Mucosa of descending colon (tissue), 3 donors: Measurements from ENCODE around the gene SESTD1. TPM values are rescaled to one million over a fixed set of nuclear protein-coding genes. Genes with fewer than 3 reads are reported as not detected.

ENCODE experiments used
- ATAC-seq: fragments of 200-7000 bp; cut with Tn5 transposase; one replicate; pipeline ENCODE4 v1.9.1; 2020; ENCODE audit warnings: mild to moderate bottlenecking, moderate library complexity
- DNase-seq, 3 donors: peaks; one replicate each; pipeline ENCODE4 v3.0.0-alpha.2; 2020
- H3K36me3 ChIP-seq: fragments of 200-600 bp; one replicate; pipeline ENCODE4 v1.8.0; 2021; ENCODE audit warnings: low read depth, mild to moderate bottlenecking
- H3K4me1 ChIP-seq: fragments of 200-600 bp; one replicate; pipeline ENCODE4 v1.8.0; 2021; ENCODE audit warnings: low read depth, mild to moderate bottlenecking
- H3K4me3 ChIP-seq: fragments of 200-600 bp; one replicate; pipeline ENCODE4 v1.8.0; 2021; ENCODE audit warnings: mild to moderate bottlenecking
- H3K9me3 ChIP-seq: fragments of 200-600 bp; one replicate; pipeline ENCODE4 v1.8.0; 2021; ENCODE audit warnings: mild to moderate bottlenecking
- intact Hi-C, 2 donors: fragments of 100-400 bp; cut with DNase I in 1 of 2; cut with micrococcal nuclease in 1 of 2; formaldehyde crosslinking; loops; one replicate each; pipeline versions ENCODE4 v1.11.0 to v1.11.1; 2022; cut with DNase I, micrococcal nuclease
- total RNA-seq, 3 donors: library from RNA; stranded (reverse); fragmentation: NEBNext Ultra II Directional in 2 of 3; extraction: Animal tissue kit (Norgen Biotek cat#: 25700) in 2 of 3; gene quantifications; one replicate each; pipeline versions ENCODE4 v1.2.1 to v1.2.4, GENCODE V29; 2021 to 2023
- TF ChIP-seq, protein P1 (sequence below): fragments of 200-600 bp; IDR thresholded peaks from one replicate; pipeline ENCODE4 v1.8.0; 2022; ENCODE audit warnings: antibody characterized with exemption, mild to moderate bottlenecking
- donor health status: DM: no; HTN: no; CAD: no; lungs with moderate emphysema.
- donor health status: DM: no; HTN: no; CAD: no.
- donor health status: DM: no; HTN: yes; CAD: no.

SESTD1 gene
- total RNA-seq, 3 donors from 2014 or later = 25.6 to 102 (median 44.0) TPM

DNA sequence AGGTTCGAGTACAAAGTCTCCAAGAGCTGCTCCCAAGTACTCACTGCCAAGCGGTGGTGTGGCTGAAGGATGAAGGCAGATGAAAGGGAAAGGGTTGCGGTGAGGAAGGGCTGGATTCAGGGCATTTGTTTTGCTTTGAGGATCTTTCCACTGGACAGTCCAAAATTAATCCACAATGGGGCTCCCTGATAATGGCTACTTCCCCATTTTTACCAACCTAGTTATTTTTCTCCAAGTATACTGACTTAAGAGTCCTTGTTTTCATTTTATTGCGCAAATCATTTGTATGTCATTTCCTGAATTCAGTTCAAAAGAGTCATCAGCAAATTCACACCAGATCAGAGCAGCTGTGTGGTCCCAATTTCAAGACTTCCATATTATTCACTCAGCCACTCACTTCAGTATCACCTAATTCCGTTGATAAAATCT lies 464 bp upstream of the SESTD1 start:
- Histone ChIP-seq H3K4me1 (peaks cover 4% of the 10 kb centered on the region), H3K9me3 (no peaks in the 10 kb centered on the region), H3K36me3 (no peaks in the 10 kb centered on the region), H3K4me3 (peak overlapping the region; percentile 62)
- TF ChIP-seq, protein P1, sequence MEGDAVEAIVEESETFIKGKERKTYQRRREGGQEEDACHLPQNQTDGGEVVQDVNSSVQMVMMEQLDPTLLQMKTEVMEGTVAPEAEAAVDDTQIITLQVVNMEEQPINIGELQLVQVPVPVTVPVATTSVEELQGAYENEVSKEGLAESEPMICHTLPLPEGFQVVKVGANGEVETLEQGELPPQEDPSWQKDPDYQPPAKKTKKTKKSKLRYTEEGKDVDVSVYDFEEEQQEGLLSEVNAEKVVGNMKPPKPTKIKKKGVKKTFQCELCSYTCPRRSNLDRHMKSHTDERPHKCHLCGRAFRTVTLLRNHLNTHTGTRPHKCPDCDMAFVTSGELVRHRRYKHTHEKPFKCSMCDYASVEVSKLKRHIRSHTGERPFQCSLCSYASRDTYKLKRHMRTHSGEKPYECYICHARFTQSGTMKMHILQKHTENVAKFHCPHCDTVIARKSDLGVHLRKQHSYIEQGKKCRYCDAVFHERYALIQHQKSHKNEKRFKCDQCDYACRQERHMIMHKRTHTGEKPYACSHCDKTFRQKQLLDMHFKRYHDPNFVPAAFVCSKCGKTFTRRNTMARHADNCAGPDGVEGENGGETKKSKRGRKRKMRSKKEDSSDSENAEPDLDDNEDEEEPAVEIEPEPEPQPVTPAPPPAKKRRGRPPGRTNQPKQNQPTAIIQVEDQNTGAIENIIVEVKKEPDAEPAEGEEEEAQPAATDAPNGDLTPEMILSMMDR = no peak
- peak in 1 of 3 donors; percentile 14 for DNase-seq
- no peak for ATAC-seq
- intact Hi-C loops = no loop called here

DNA sequence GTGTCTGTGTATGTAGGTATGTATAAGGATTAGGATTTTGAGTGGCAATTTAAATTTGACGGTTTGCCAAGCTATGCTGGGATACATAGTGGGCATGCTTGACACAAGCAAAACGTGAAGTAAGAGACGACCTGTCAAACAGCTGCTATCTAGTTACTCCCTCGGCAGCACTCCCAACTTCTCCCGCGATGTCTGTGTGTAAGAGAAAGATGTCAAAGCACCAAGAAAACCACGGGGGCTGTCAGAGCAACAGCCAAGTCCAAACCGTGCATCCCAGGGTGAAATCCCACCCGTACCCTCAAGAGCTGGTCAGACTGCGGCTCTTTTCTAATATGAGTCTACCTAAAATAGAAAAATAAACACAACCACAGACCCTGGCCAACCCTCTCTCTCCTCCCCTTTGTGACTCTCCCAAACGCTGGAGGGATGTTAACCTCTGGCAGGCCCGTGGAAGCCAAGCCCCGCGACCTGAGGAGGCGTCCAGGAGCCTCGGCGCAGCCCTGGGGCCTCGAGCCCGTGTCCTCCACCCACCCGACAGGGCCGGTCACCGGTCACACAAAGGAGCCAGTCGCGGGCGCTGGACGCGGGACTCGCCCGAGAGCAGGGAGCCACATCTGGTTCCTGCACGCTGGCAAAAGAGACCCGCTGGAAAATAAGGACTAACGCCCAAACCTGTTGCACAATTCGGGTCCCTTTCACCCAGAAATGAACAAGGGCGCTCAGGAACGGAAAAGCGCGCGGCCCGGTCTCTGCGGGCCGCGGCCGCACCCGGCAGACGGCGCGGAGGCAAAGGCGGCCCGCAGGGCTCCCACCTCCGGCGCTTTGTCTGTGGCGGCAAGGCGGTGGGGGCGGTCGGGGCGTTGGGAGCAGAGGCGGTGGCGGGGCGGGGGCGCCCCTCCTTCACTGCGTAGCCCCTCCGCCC lies 925 bp downstream of the SESTD1 start:
- Histone ChIP-seq H3K9me3 (no peaks in the 10 kb centered on the region), H3K36me3 (no peaks in the 10 kb centered on the region), H3K4me3 (peak overlapping the region; percentile 62), H3K4me1 (peaks cover 4% of the 10 kb centered on the region)
- TF ChIP-seq, protein P1 = no peak
- intact Hi-C loops = no loop called here
- DNase-seq (peak; percentile 56 to 71 (median 71)), ATAC-seq (peak; percentile 60)

DNA sequence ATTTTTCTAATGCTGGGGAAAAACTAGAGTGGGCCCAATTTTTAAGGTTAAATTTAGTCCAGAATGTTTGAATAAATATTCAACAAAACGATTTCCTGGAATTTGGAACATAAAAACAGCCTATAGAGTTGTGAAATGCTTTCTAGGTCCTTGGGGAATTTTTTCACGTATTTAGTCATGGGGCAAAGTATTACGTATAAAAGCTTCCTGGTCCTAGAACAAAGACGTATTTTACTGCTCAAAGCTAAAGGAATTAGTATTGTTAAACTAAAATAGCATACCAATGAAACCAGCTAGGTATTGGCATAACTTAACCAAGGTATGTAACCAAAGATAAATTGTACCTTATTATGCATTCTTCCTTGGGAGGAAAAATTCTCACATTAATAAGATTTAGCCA lies 1.6 kb downstream of the SESTD1 start:
- ATAC-seq = peak; percentile 60
- Histone ChIP-seq H3K36me3 (no peaks in the 10 kb centered on the region), H3K4me3 (no peak overlapping the region), H3K4me1 (peaks cover 4% of the 10 kb centered on the region), H3K9me3 (no peaks in the 10 kb centered on the region)
- TF ChIP-seq, protein P1 = no peak
- intact Hi-C loops = no loop called here
- no peak for DNase-seq

DNA sequence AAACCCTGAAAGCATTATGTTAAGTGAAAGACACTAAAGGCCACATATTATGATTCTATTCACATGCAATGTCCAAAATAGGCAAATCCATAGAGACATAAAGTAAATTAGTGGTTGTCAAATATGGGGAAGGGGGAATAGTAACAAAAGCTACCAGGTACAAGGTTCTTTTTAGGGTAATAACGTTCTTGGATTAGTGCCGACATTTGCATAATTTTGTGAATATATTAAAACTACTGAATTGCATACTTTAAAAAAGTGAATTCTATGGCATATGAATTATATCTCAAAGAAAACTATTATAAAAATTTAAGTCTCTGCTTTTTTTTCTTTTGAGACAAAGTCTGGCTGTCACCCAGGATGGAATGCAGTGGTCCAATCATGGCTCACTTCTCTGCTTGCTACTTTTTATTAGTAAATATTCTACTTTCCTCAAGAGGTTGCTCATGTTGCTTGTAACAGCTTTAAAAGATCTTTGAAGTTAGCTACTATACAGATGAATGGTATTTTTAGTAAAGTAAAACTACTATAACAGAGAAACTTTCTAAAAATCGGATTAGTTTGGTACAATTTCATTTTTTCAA lies 2.5 kb downstream of the SESTD1 start:
- no peak for ATAC-seq
- Histone ChIP-seq H3K9me3 (no peaks in the 10 kb centered on the region), H3K4me3 (no peak overlapping the region), H3K36me3 (no peaks in the 10 kb centered on the region), H3K4me1 (peaks cover 4% of the 10 kb centered on the region)
- intact Hi-C loops = no loop called here
- DNase-seq = no peak
- TF ChIP-seq, protein P1 = no peak

DNA sequence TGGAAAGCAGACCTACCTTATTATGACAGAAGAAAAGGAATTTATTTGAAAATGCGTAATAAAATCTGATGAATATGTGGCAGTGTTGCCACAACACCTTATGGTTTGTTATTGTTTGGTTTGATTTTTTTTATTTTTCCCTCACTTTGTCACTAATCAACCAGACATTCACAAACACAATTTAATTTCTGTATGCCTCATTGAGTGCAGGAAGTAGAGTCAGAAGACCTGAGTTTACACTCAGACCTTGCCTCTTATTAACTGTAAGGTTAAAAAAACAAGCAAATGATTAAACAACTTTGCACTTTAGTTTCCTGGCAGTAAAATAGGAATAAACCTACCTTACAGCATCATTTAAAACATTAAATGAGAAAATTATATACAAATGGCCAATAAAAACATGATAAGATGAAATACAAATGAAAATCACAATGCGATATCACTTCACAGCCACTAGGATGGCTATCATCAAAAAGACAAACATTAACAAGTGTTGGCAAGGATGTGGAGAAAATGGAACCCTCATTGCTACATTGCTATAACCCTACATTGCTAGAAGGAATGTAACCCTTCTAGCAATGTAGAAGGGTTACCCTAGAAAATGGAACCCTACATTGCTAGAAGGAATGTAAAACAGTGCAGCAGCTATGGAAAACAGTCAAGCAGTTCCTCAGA lies 3.3 kb downstream of the SESTD1 start:
- TF ChIP-seq, protein P1 = no peak
- Histone ChIP-seq H3K9me3 (no peaks in the 10 kb centered on the region), H3K36me3 (no peaks in the 10 kb centered on the region), H3K4me1 (peaks cover 4% of the 10 kb centered on the region), H3K4me3 (no peak overlapping the region)
- intact Hi-C loops = no loop called here
- DNase-seq = no peak
- peak; percentile 14 for ATAC-seq
